Measurements from ENCODE around the gene FOXQ1. TPM values are rescaled to one million over a fixed set of nuclear protein-coding genes. Genes with fewer than 3 reads are reported as not detected.

Gene FOXQ1
- total RNA-seq, 1 donor from 2014 or later = not detected

DNA sequence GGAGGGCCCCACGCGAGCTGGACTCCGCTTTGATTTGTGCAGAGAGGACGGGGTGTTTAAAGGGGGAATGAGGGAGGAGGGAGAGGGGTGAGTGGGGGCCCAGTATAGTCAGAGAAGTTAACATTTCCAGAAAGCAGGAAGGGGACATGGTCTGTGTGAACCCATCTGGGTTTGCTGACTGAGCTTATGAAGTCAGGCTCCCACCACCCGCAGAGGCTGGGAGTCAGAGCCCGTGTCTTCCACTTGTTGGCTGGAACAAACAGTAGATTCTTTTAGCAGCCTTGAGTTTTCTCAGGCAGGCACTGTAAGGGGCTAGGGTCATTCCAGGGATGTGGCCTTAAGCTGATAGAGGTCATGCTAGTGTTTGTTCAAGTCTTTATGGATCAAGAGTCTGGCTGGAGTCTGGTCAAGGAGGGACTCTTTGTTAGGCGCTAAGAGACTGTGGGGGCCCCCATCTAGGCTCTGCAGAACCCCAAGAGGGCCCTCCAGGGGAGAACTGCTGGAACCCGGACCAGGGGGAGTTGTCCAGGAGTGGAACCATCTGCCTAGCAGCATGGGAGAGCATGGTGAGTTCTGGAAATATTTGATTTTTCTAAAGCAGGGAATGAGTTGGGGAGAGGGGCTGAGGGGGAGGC, 31.1 kb upstream of the FOXQ1 start:
- DNase-seq (ENCODE audit: low spot score) = no peak
- Mint-ChIP-seq H3K27me3 (ENCODE audit: insufficient read depth) (peaks cover 19% of the 10 kb centered on the region), H3K4me3 (no peak overlapping the region), H3K27ac (no peak overlapping the region), H3K4me1 (ENCODE audit: low read depth) (no peaks in the 10 kb centered on the region), H3K9me3 (no peaks in the 10 kb centered on the region), H3K36me3 (ENCODE audit: low read depth) (no peaks in the 10 kb centered on the region)
- intact Hi-C loops (cut with micrococcal nuclease) = no loop called here

- Mint-ChIP-seq H3K4me1 (ENCODE audit: low read depth) (no peaks in the 10 kb centered on the region), H3K27me3 (ENCODE audit: insufficient read depth) (peaks cover 18% of the 10 kb centered on the region), H3K36me3 (ENCODE audit: low read depth) (no peaks in the 10 kb centered on the region), H3K9me3 (no peaks in the 10 kb centered on the region), H3K27ac (no peak overlapping the region), H3K4me3 (no peak overlapping the region)
- intact Hi-C loops (cut with micrococcal nuclease) = no loop called here
- DNase-seq (ENCODE audit: low spot score) = no peak
Observed at GRCh38 chr6:1281746-1282145, 30.2 kb upstream of the FOXQ1 start.

DNA sequence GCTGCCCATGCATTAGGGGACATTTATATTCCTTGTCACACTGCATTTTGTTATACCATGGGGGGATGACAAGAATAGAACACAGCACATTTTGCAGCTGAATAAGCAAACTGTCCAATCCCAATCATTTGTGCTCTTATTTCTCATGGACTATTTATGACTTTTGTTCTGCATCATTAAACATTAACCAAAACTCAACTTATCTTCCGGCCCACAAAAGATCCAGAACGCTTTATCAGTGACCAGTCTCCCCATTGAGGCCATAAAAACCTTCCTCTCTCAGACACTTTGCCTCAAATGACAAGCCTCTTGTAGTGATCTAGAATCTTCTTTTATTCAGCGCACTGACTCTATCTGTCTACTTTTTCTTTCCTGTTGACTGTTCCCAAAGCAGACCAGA, 28.4 kb upstream of the FOXQ1 start:
- Mint-ChIP-seq H3K27me3 (ENCODE audit: insufficient read depth) (peaks cover 11% of the 10 kb centered on the region), H3K4me1 (ENCODE audit: low read depth) (no peaks in the 10 kb centered on the region), H3K9me3 (no peaks in the 10 kb centered on the region), H3K4me3 (no peak overlapping the region), H3K36me3 (ENCODE audit: low read depth) (no peaks in the 10 kb centered on the region), H3K27ac (no peak overlapping the region)
- no peak for DNase-seq (ENCODE audit: low spot score)
- intact Hi-C loops (cut with micrococcal nuclease) = no loop called here

DNA sequence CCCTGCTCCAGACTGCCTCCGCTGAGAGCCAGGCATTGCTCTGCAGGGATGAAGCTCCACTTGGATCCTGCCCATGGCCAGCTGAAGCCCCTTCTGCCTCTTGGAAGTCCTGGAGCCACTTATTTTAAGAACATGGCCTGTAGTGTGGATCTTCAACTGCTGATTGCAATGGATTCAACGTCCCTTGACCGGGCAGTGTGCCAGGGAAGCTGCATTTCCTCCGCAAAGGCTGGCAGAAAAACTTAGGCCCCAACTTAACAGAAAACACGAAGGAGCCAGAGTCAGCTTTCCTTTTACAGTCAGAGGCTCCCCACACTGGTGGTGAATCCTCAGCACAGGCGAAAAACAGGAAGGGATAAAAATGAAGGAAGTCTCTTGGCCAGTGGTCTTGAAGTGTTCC, 26.3 kb upstream of the FOXQ1 start:
- Mint-ChIP-seq H3K9me3 (no peaks in the 10 kb centered on the region), H3K4me1 (ENCODE audit: low read depth) (no peaks in the 10 kb centered on the region), H3K4me3 (no peak overlapping the region), H3K36me3 (ENCODE audit: low read depth) (no peaks in the 10 kb centered on the region), H3K27me3 (ENCODE audit: insufficient read depth) (peaks cover 13% of the 10 kb centered on the region), H3K27ac (no peak overlapping the region)
- no peak for DNase-seq (ENCODE audit: low spot score)
- intact Hi-C loops (cut with micrococcal nuclease) = no loop called here

GRCh38 chr6:1285956-1286355, 25.9 kb upstream of the FOXQ1 start:
- no peak for DNase-seq (ENCODE audit: low spot score)
- Mint-ChIP-seq H3K9me3 (no peaks in the 10 kb centered on the region), H3K36me3 (ENCODE audit: low read depth) (no peaks in the 10 kb centered on the region), H3K4me1 (ENCODE audit: low read depth) (no peaks in the 10 kb centered on the region), H3K27me3 (ENCODE audit: insufficient read depth) (peaks cover 11% of the 10 kb centered on the region), H3K4me3 (no peak overlapping the region), H3K27ac (no peak overlapping the region)
- intact Hi-C loops (cut with micrococcal nuclease) = no loop called here

DNA sequence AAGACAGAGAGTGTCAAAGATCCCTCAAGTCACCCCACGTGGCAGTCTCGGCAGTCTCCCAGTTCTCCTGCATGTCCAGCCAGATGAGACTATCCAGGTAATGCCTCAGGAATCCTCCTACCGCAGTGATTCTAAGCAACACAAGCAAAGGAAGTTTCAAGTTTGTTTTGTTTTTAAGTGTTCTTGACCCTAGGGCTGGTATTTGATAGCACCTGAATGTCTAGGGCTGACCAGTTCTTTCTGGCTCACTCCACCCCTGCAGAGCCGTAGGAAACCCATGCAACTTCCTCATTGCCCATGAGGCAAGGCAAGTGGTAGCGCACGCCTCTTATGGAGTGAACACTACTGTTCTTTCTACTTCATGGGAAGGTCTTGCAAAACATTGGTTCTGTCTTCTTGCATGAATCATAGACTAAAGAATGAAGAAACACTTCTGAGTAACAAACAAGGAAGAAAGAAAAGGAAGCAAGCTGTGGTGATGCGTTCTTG, 24.8 kb upstream of the FOXQ1 start:
- intact Hi-C loops (cut with micrococcal nuclease) = no loop called here
- Mint-ChIP-seq H3K27me3 (ENCODE audit: insufficient read depth) (peaks cover 6% of the 10 kb centered on the region), H3K9me3 (no peaks in the 10 kb centered on the region), H3K36me3 (ENCODE audit: low read depth) (no peaks in the 10 kb centered on the region), H3K4me3 (no peak overlapping the region), H3K27ac (no peak overlapping the region), H3K4me1 (ENCODE audit: low read depth) (no peaks in the 10 kb centered on the region)
- DNase-seq (ENCODE audit: low spot score) = no peak

DNA sequence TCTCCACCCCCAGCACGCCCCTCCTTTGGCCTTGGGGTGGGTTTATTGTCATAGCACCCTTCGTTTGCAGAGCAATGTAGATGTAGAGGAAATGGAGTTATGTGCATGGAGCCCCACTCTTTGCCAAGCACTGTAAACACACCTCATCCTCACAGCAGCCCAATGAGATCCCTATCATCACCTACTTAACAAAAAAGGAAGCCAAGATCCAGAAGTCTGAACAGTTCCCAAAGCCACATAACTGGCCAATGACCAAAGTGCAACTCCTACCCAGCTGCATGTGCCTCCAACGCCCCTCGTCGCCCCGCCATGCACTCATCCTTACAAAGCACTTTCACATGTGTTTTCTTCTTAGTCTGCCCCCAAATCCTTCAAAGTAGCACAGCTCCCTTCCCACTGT, 21.8 kb upstream of the FOXQ1 start:
- intact Hi-C loops (cut with micrococcal nuclease) = no loop called here
- H3K36me3 Mint-ChIP-seq (ENCODE audit: low read depth) = no peaks in the 10 kb centered on the region
- no peak for DNase-seq (ENCODE audit: low spot score)
- no peaks in the 10 kb centered on the region for H3K9me3 Mint-ChIP-seq
- H3K27me3 Mint-ChIP-seq (ENCODE audit: insufficient read depth) = peaks cover 5% of the 10 kb centered on the region
- no peak overlapping the region for H3K27ac Mint-ChIP-seq
- H3K4me3 Mint-ChIP-seq = no peak overlapping the region
- H3K4me1 Mint-ChIP-seq (ENCODE audit: low read depth) = no peaks in the 10 kb centered on the region

- Mint-ChIP-seq H3K4me1 (ENCODE audit: low read depth) (no peaks in the 10 kb centered on the region), H3K27ac (no peak overlapping the region), H3K27me3 (ENCODE audit: insufficient read depth) (peaks cover 8% of the 10 kb centered on the region), H3K4me3 (no peak overlapping the region), H3K9me3 (no peaks in the 10 kb centered on the region), H3K36me3 (ENCODE audit: low read depth) (no peaks in the 10 kb centered on the region)
- intact Hi-C loops (cut with micrococcal nuclease) = no loop called here
- DNase-seq (ENCODE audit: low spot score) = no peak
Observed at GRCh38 chr6:1290805-1291204, 21.1 kb upstream of the FOXQ1 start.

- Mint-ChIP-seq H3K4me3 (no peak overlapping the region), H3K4me1 (ENCODE audit: low read depth) (no peaks in the 10 kb centered on the region), H3K27me3 (ENCODE audit: insufficient read depth) (peaks cover 8% of the 10 kb centered on the region), H3K36me3 (ENCODE audit: low read depth) (no peaks in the 10 kb centered on the region), H3K27ac (no peak overlapping the region), H3K9me3 (no peaks in the 10 kb centered on the region)
- intact Hi-C loops (cut with micrococcal nuclease) = no loop called here
- DNase-seq (ENCODE audit: low spot score) = no peak
Observed at GRCh38 chr6:1291381-1291780, 20.5 kb upstream of the FOXQ1 start.

- intact Hi-C loops (cut with micrococcal nuclease) = no loop called here
- H3K27ac Mint-ChIP-seq = no peak overlapping the region
- H3K4me1 Mint-ChIP-seq (ENCODE audit: low read depth) = no peaks in the 10 kb centered on the region
- H3K4me3 Mint-ChIP-seq = no peak overlapping the region
- H3K36me3 Mint-ChIP-seq (ENCODE audit: low read depth) = no peaks in the 10 kb centered on the region
- peaks cover 6% of the 10 kb centered on the region for H3K27me3 Mint-ChIP-seq (ENCODE audit: insufficient read depth)
- DNase-seq (ENCODE audit: low spot score) = no peak
- H3K9me3 Mint-ChIP-seq = no peaks in the 10 kb centered on the region
Observed at GRCh38 chr6:1295420-1295819, 16.5 kb upstream of the FOXQ1 start.

DNA sequence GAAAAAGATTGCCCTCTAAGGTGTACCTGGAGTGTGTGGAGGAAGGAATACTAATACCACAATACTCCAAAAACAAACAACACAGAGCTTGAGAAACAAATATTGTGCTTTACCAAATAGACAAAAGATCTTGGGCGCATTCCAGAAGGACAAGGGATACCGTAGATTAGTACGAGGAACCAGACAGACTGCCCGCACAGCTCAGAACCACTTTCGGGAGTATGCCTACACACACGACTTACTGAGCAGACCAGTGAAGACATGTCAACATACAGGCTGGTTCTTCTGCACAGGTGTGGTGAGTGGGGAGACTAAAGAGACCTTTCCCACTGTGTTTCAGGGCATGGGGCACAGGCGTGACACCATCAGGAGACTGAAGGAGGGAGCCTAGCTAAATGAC, 15.8 kb upstream of the FOXQ1 start:
- DNase-seq (ENCODE audit: low spot score) = no peak
- Mint-ChIP-seq H3K27me3 (ENCODE audit: insufficient read depth) (peaks cover 8% of the 10 kb centered on the region), H3K4me1 (ENCODE audit: low read depth) (no peaks in the 10 kb centered on the region), H3K4me3 (no peak overlapping the region), H3K27ac (no peak overlapping the region), H3K36me3 (ENCODE audit: low read depth) (no peaks in the 10 kb centered on the region), H3K9me3 (no peaks in the 10 kb centered on the region)
- intact Hi-C loops (cut with micrococcal nuclease) = no loop called here

DNA sequence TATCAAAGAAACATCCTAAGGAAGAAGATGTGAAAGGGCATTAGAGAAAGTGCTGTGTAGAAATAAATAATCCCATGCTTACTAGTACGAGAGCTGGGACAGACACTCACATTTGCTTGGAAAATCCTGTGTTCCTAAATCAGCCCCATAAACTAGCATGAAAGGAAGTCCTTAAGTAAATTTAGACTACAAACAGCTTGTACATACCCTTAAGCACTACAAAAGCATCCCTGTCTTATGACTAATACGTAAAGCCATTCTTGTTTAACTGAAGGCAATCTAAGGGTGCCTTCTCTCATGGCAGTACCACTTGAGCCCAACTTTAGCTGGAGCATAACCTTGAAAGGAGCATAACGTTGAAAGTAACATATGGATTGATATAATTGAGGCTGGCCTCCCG, 15.4 kb upstream of the FOXQ1 start:
- H3K4me1 Mint-ChIP-seq (ENCODE audit: low read depth) = no peaks in the 10 kb centered on the region
- H3K27ac Mint-ChIP-seq = no peak overlapping the region
- DNase-seq (ENCODE audit: low spot score) = no peak
- H3K27me3 Mint-ChIP-seq (ENCODE audit: insufficient read depth) = peaks cover 9% of the 10 kb centered on the region
- H3K9me3 Mint-ChIP-seq = no peaks in the 10 kb centered on the region
- no peaks in the 10 kb centered on the region for H3K36me3 Mint-ChIP-seq (ENCODE audit: low read depth)
- H3K4me3 Mint-ChIP-seq = no peak overlapping the region
- intact Hi-C loops (cut with micrococcal nuclease) = no loop called here

DNA sequence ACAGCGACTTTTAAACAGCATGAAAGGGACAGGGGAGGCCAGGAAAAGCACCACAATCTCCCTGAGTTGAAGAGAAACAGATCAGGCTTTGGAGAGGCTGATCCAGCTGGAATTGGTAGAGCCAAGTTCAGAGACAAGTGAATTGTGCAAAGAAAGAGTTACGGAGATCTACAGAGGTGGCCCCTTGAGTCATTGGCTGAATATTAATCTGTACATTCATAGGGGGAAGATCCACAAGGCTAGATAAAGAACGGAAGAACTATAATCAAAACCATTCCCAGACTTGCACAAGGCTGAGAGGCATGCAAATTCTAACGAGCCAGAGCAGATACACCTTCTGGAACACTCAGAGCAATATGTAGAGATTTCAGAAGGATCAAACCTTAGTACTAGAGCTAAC, 14.2 kb upstream of the FOXQ1 start:
- intact Hi-C loops (cut with micrococcal nuclease) = no loop called here
- H3K4me3 Mint-ChIP-seq = no peak overlapping the region
- no peak for DNase-seq (ENCODE audit: low spot score)
- no peaks in the 10 kb centered on the region for H3K4me1 Mint-ChIP-seq (ENCODE audit: low read depth)
- peaks cover 12% of the 10 kb centered on the region for H3K27me3 Mint-ChIP-seq (ENCODE audit: insufficient read depth)
- H3K27ac Mint-ChIP-seq = no peak overlapping the region
- H3K9me3 Mint-ChIP-seq = no peaks in the 10 kb centered on the region
- H3K36me3 Mint-ChIP-seq (ENCODE audit: low read depth) = no peaks in the 10 kb centered on the region

DNA sequence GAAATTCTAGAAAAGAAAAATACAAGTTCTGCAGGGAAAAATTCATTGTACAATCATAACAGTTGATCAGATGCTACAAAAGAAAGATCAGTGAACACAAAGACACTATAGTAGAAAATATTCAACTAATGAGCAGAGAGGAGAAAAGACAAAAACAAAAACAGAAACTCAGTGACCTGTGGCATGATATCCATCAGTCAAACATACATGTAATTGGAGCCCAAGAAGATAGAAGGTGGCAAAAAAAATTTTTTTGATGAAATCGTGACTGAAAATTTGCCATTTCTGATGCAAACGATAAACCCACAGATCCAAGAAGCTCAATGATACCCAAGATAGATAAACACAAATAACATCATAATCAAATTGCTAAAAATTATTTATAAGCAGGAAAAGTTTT, 13.1 kb upstream of the FOXQ1 start:
- intact Hi-C loops (cut with micrococcal nuclease) = no loop called here
- Mint-ChIP-seq H3K4me3 (no peak overlapping the region), H3K27ac (no peak overlapping the region), H3K9me3 (no peaks in the 10 kb centered on the region), H3K4me1 (ENCODE audit: low read depth) (no peaks in the 10 kb centered on the region), H3K36me3 (ENCODE audit: low read depth) (no peaks in the 10 kb centered on the region), H3K27me3 (ENCODE audit: insufficient read depth) (peaks cover 11% of the 10 kb centered on the region)
- no peak for DNase-seq (ENCODE audit: low spot score)
